Activated T-cell treated with anti-CD3 and anti-CD28 coated beads, Interleukin-2, amount 50 U/mL, for 1 hour (primary cell): ENCODE results near the gene DNAJC6.
"Not testable (repeated sequence)": the region's sequence is repeated elsewhere in the genome, so short reads cannot be mapped to it uniquely, and the experiment has no call there.

Experiments used
- DNase-seq: peaks from one replicate; pipeline ENCODE4 v3.0.0-alpha.2; 2020

DNAJC6 gene

DNA sequence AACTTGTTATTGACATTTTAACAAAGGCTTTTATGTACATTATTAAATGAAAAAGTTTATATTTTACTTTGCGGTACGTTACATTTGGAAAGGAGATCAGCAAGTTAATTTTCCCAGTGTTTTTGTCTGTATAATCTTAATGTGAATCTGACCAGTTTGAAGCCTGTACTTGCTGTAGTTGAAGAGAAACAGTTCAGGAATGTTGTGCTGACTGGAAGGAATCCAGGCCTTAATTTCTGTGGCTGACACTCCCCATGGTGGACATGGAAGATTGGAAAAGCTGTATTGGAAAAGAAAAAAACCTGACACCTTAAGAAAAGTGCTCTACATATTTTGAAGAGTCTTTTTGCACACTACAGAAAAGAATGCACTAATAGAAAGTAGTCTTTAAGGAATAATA, 126.6 kb downstream of the DNAJC6 start:
- no peak for DNase-seq

DNA sequence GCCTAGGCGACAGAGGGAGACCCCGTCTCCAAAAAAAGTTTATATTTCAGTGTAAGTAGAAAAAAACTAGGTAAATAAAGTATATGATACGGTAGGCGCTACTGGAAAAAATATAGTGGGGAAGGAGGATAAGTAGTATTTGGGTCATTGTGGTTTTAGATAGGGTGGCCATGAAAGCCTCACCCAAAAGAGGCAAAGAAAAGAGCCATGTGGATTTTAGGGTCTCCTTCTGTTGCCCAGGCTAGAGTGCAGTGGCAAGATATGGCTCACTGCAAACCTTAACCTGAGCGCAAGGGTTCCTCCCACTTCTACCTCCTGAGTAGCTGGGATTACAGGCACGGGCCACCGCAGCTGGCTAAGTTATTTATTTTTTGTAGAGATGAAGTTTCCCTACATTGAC, 128.3 kb downstream of the DNAJC6 start:
- no peak for DNase-seq

DNA sequence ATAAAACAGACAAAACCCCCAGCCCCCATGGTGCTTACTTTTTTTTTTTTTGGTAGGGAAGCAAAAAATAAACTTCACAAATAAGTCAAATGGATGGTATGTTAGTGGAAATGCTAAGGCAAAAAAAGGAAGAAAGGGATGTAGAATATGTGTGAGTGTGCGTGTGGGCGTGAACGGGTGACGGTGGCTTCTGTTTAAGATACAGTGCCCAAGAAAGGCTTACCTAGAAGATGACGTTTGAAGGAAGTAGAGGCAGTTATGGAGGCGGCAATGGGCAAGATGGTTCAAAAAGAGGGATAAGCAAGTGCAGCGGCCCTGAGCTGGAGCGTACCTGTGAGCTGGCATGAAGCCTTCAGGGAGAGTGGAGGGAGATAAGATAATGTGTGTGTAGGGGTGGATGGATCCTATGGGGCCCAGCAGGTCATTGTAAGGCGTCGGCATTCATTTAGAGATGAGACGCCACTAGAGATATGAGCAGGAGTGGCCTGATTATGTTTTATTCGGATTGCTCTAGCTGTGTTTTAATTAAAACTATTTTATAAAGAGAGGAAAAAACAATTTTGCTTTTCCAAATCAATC, 131.1 kb downstream of the DNAJC6 start:
- no peak for DNase-seq

DNA sequence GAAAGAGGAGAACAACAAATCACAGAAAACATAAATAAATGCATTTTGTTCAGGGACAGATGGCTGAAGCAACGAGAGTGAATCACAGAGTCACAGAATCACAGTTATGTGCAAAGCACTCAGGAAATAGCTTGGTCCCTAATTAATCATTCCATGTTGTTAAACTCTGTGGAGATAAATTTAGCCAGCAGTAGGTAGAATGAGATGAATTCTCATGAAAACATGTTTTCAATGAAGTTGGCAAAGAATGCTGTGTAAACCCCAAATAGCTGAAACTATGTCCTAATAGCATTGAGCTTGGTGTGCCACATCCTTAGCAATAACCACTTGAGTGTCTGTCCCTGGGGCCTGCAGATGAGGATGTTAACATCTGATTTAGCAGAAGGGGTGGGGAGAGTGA, 131.6 kb downstream of the DNAJC6 start:
- no peak for DNase-seq

GRCh38 chr1:65441464-65441863, 132.1 kb downstream of the DNAJC6 start:
- no peak for DNase-seq

DNA sequence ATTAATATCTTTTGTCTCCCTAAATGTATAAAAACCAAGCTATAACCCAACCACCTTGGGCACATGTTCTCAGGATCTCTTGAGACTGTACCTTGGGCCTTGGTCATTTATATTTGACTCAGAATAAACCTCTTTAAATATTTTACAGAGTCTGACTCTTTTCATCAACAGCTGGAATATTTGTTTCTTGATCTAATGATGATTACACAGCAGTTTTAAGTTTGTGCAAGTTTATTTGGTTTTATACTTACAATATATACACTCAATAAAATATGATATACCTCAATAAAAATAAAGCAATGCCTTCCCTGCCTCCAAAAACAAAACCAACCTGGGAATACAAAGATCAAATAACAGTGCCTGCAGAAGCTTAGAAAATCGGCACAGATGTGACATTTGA, 133.1 kb downstream of the DNAJC6 start:
- no peak for DNase-seq

DNA sequence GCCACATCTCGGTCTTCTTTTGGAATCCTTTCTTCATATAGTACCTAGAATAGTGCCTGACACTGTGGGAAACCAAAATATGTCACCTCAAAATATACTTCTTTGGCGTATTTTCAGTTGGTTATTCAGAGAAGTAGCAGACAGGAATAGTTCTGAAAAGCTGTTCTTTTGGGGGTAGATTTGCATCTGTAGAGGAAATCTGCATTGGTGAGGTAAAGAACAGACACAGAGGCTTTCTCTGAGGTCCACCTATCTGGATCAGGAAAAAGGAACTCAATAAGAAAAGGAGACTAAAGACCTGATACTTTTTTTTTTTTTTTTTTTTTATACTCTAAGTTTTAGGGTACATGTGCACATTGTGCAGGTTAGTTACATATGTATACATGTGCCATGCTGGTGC, 134.3 kb downstream of the DNAJC6 start:
- no peak for DNase-seq

GRCh38 chr1:65444128-65444640, 134.8 kb downstream of the DNAJC6 start:
- DNase-seq, result no peak

- no peak for DNase-seq
These were observed 136.5 kb downstream of the DNAJC6 start for GRCh38 chr1:65445837-65446236.

DNA sequence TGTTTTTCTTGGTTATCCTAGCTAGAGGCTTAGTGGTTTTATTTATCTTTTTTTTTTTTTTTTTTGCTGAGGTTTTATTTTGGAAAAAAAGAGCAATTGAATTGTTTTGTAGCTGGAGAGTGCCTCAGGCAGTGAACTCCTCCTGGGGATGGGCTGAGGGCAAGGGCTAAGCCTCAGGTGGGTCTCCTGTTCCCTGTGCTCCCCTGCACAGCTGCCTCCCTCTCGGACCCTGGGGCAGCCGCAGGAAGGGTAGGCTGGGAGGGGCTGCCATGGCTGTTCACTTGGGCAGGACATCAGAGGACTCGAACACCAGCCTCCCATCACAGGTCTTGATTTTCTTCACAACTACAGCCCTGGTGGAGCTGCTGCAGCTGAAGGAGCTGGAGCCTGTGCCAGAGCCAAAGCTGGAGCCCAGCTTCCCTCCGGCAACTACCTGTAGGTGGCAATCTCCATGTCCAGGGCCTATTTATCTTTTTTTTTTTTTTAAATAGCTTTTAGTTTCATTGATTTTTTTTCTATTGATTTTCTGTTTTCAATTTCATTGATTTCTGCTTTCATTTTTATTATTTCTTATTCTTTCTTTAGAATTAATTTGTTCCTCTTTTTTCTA, 140.0 kb downstream of the DNAJC6 start:
- no peak for DNase-seq

- DNase-seq, result not testable (repeated sequence)
These were observed 146.3 kb downstream of the DNAJC6 start for GRCh38 chr1:65455678-65456077.

GRCh38 chr1:65456481-65456880, 147.1 kb downstream of the DNAJC6 start:
- no peak for DNase-seq

- DNase-seq, result no peak
These were observed 148.5 kb downstream of the DNAJC6 start for GRCh38 chr1:65457868-65458267.

DNA sequence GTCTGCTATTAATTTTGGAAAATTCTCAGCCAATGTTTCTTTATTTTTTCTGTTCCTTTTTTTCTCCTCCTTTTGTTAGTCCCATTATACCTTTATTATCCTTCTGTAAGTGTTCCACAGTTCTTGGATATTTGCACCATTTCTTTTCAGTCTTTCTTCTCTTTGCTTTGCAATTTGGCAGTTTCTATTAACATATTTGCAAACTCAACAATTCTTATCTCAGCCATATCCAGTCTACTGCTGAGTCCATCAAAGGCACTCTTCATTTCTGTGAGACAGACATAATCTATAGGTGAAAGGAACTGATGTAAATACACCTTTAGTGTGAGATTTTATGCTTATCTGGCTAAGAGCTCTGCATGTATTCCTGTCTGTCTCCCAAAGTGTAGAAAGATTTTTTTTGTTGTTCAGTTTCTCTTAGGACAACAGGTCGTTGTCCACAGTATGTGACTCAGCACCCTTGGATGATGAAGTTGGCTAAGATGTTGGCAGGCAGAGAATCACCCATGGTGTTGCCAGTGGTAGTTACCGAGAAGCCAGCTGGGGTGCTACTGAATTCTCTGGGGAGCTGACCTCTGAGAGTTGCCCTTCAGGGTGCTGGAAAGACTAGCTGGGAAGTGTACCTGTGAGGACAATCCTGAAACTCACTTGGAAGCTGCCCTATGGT, 149.5 kb downstream of the DNAJC6 start:
- no peak for DNase-seq

- no peak for DNase-seq
These were observed 150.0 kb downstream of the DNAJC6 start for GRCh38 chr1:65459397-65459768.
